Frontal cortex (tissue), 4 donors: Measurements from ENCODE around the gene APBA1. TPM values are rescaled to one million over a fixed set of nuclear protein-coding genes. Genes with fewer than 3 reads are reported as not detected.

Experiments
- DNase-seq, 2 donors: peaks; one replicate each; pipeline ENCODE4 v3.0.0; 2012; ENCODE audit warnings: low spot score in 2 of 2
- FAIRE-seq: peaks from 2 replicates; lab custom pipeline; 2012; peaks lifted over from hg19 to GRCh38; lab: Jason Lieb, UNC
- total RNA-seq: library from RNA; depleted of rRNA; stranded (reverse); fragments of >200 nt; gene quantifications from one replicate; pipeline ENCODE4 v1.2.3, GENCODE V29; 2014
- donor health status: control.
- donor health status: control.
- donor health status: control.

Gene APBA1
- total RNA-seq, 1 donor from 2014 or later = 24.9 TPM

GRCh38 chr9:69548681-69549080 is 123.5 kb downstream of the APBA1 start:
- FAIRE-seq (no peak), DNase-seq (no peak)

GRCh38 chr9:69546265-69546664 is 125.9 kb downstream of the APBA1 start:
- DNase-seq = no peak
- no peak for FAIRE-seq

GRCh38 chr9:69542942-69543704 is 129.0 kb downstream of the APBA1 start:
- DNase-seq = no peak
- FAIRE-seq = no peak

- FAIRE-seq = no peak
- DNase-seq = no peak
Observed at GRCh38 chr9:69542058-69542457, 130.1 kb downstream of the APBA1 start.

- FAIRE-seq (no peak), DNase-seq (no peak)
Observed at GRCh38 chr9:69535911-69536310, 136.3 kb downstream of the APBA1 start.

- no peak for DNase-seq
- FAIRE-seq = no peak
Observed at GRCh38 chr9:69535286-69535832, 136.8 kb downstream of the APBA1 start.

- FAIRE-seq (no peak), DNase-seq (no peak)
Observed at GRCh38 chr9:69532396-69532795, 139.8 kb downstream of the APBA1 start.

GRCh38 chr9:69527454-69527853 is 144.7 kb downstream of the APBA1 start:
- DNase-seq = no peak
- no peak for FAIRE-seq

- FAIRE-seq (no peak), DNase-seq (no peak)
Observed at GRCh38 chr9:69526699-69527098, 145.5 kb downstream of the APBA1 start.

- DNase-seq = no peak
- FAIRE-seq = no peak
Observed at GRCh38 chr9:69519470-69520240, 152.5 kb downstream of the APBA1 start.

- DNase-seq (no peak), FAIRE-seq (no peak)
Observed at GRCh38 chr9:69516353-69517322, 155.5 kb downstream of the APBA1 start.

GRCh38 chr9:69515810-69516209 is 156.4 kb downstream of the APBA1 start:
- FAIRE-seq (no peak), DNase-seq (no peak)

- DNase-seq = no peak
- no peak for FAIRE-seq
Observed at GRCh38 chr9:69513141-69513820, 158.9 kb downstream of the APBA1 start.

- FAIRE-seq = no peak
Observed at GRCh38 chr9:69504058-69504457, 168.1 kb downstream of the APBA1 start.

GRCh38 chr9:69502671-69503301 is 169.4 kb downstream of the APBA1 start:
- no peak for FAIRE-seq

More at GRCh38 chr9:69504058-69504457, 168.1 kb downstream of the APBA1 start:
- no peak for DNase-seq

GRCh38 chr9:69500896-69501295 is 171.3 kb downstream of the APBA1 start:
- no peak for DNase-seq
- FAIRE-seq = no peak

More at GRCh38 chr9:69502671-69503301, 169.4 kb downstream of the APBA1 start:
- DNase-seq = no peak

- FAIRE-seq = no peak
Observed at GRCh38 chr9:69499959-69500358, 172.2 kb downstream of the APBA1 start.

GRCh38 chr9:69499407-69499806 is 172.8 kb downstream of the APBA1 start:
- FAIRE-seq (no peak), DNase-seq (no peak)

More at GRCh38 chr9:69499959-69500358, 172.2 kb downstream of the APBA1 start:
- no peak for DNase-seq

- FAIRE-seq = no peak
Observed at GRCh38 chr9:69498470-69498869, 173.7 kb downstream of the APBA1 start.

More at GRCh38 chr9:69498470-69498869, 173.7 kb downstream of the APBA1 start:
- no peak for DNase-seq
